ENCODE results near the gene DEXI.

The DEXI gene

GRCh38 chr16:10895053-10895946, 47.0 kb downstream of the DEXI start:
- no peak for DNase-seq (ENCODE audit: low read depth)
- no peak overlapping the region for H3K4me3 ChIP-seq (ENCODE audit: low read depth, low read length)
- no peak for TF ChIP-seq CTCF (IDR thresholded peaks at IDR 0.05; ENCODE audit: control insufficient read depth, extremely low read depth, insufficient read depth)

- no peak for DNase-seq (ENCODE audit: low read depth)
- no peak for TF ChIP-seq CTCF (IDR thresholded peaks at IDR 0.05; ENCODE audit: control insufficient read depth, extremely low read depth, insufficient read depth)
- H3K4me3 ChIP-seq (ENCODE audit: low read depth, low read length) = no peak overlapping the region
Observed at GRCh38 chr16:10892782-10893318, 49.4 kb downstream of the DEXI start.

- H3K4me3 ChIP-seq (ENCODE audit: low read depth, low read length) = no peak overlapping the region
- no peak for TF ChIP-seq CTCF (IDR thresholded peaks at IDR 0.05; ENCODE audit: control insufficient read depth, extremely low read depth, insufficient read depth)
- no peak for DNase-seq (ENCODE audit: low read depth)
Observed at GRCh38 chr16:10889855-10890254, 52.4 kb downstream of the DEXI start.

GRCh38 chr16:10888320-10888937, 53.8 kb downstream of the DEXI start:
- H3K4me3 ChIP-seq (ENCODE audit: low read depth, low read length) = no peak overlapping the region
- TF ChIP-seq CTCF (IDR thresholded peaks at IDR 0.05; ENCODE audit: control insufficient read depth, extremely low read depth, insufficient read depth) = no peak
- DNase-seq (ENCODE audit: low read depth) = no peak

- H3K4me3 ChIP-seq (ENCODE audit: low read depth, low read length) = no peak overlapping the region
- TF ChIP-seq CTCF (IDR thresholded peaks at IDR 0.05; ENCODE audit: control insufficient read depth, extremely low read depth, insufficient read depth) = no peak
- DNase-seq (ENCODE audit: low read depth) = no peak
Observed at GRCh38 chr16:10885246-10885645, 57.0 kb downstream of the DEXI start.

- H3K4me3 ChIP-seq (ENCODE audit: low read depth, low read length) = no peak overlapping the region
- DNase-seq (ENCODE audit: low read depth) = peak; percentile 51
- no peak for TF ChIP-seq CTCF (IDR thresholded peaks at IDR 0.05; ENCODE audit: control insufficient read depth, extremely low read depth, insufficient read depth)
Observed at GRCh38 chr16:10883004-10883403, 59.3 kb downstream of the DEXI start.
